HG02938 (cell line): ENCODE data around the gene ESPNL.
A peak's percentile ranks its signal among the peaks of the same experiment; 100 is the strongest.
"Not testable (repeated sequence)": the region's sequence is repeated elsewhere in the genome, so short reads cannot be mapped to it uniquely, and the experiment has no call there.

ENCODE experiments used
- ATAC-seq: cut with Tn5 transposase; IDR thresholded peaks from one replicate; pipeline ENCODE4 v1.9.1; 2021; ENCODE audit warnings: mild to moderate bottlenecking, moderate library complexity; ENCODE audit not compliant: unreplicated experiment

The ESPNL gene

GRCh38 chr2:238100049-238100820 lies at the start of gene ESPNL:
Gene ESPNL, plus strand, starts transcription at chr2:238100340. Its CDS starts 80 bp downstream, at chr2:238100420.
- ATAC-seq: no peak

GRCh38 chr2:238053191-238053776 lies 46.9 kb upstream of the ESPNL start:
- no peak for ATAC-seq

- ATAC-seq: no peak
Observed at GRCh38 chr2:238055841-238056240, 44.3 kb upstream of the ESPNL start.

- ATAC-seq: not testable (repeated sequence)
Observed at GRCh38 chr2:238057696-238058575, 42.2 kb upstream of the ESPNL start.

GRCh38 chr2:238059505-238059904 lies 40.6 kb upstream of the ESPNL start:
- ATAC-seq: no peak

GRCh38 chr2:238060096-238060541 lies 40.0 kb upstream of the ESPNL start:
- ATAC-seq: no peak

GRCh38 chr2:238060542-238061314 lies 39.4 kb upstream of the ESPNL start, which contains the start of gene SCLY:
Gene SCLY, plus strand, starts transcription at chr2:238061001. Its CDS starts 54 bp downstream, at chr2:238061055.
- peak; percentile 90 for ATAC-seq

GRCh38 chr2:238061315-238062202 lies 38.6 kb upstream of the ESPNL start:
- peak; percentile 32 for ATAC-seq

GRCh38 chr2:238063414-238064189 lies 36.5 kb upstream of the ESPNL start:
- ATAC-seq: no peak

- no peak for ATAC-seq
Observed at GRCh38 chr2:238064376-238064775, 35.8 kb upstream of the ESPNL start.

GRCh38 chr2:238065071-238065846 lies 34.9 kb upstream of the ESPNL start:
- ATAC-seq: no peak

GRCh38 chr2:238066218-238066617 lies 33.9 kb upstream of the ESPNL start:
- ATAC-seq: no peak

GRCh38 chr2:238066718-238067117 lies 33.4 kb upstream of the ESPNL start:
- ATAC-seq: not testable (repeated sequence)

- no peak for ATAC-seq
Observed at GRCh38 chr2:238067939-238068338, 32.2 kb upstream of the ESPNL start.

GRCh38 chr2:238069021-238069709 lies 31.0 kb upstream of the ESPNL start:
- ATAC-seq: no peak

- no peak for ATAC-seq
Observed at GRCh38 chr2:238069877-238070276, 30.3 kb upstream of the ESPNL start.

GRCh38 chr2:238075397-238075796 lies 24.7 kb upstream of the ESPNL start:
- ATAC-seq: no peak
